ENCODE results near the gene LRRC43. TPM values are rescaled to one million over a fixed set of nuclear protein-coding genes. Genes with fewer than 3 reads are reported as not detected.
"Not testable (repeated sequence)": the region's sequence is repeated elsewhere in the genome, so short reads cannot be mapped to it uniquely, and the experiment has no call there.

LRRC43 gene
- total RNA-seq, 2 experiments from 2014 or later = 0.50 TPM; not detected in 1

- POLR2A ChIA-PET = no interaction called here
- Mint-ChIP-seq H3K27me3 (peaks cover 2% of the 10 kb centered on the region), H3K4me3 (no peak overlapping the region), H3K27ac (peak overlapping the region; percentile 16), H3K4me1 (peaks cover 2% of the 10 kb centered on the region), H3K36me3 (no peaks in the 10 kb centered on the region), H3K9me3 (no peaks in the 10 kb centered on the region)
- ATAC-seq (ENCODE audit: low read depth) (no peak), DNase-seq (no peak)
Measured at GRCh38 chr12:122189626-122190475, 6.9 kb downstream of the LRRC43 start.

GRCh38 chr12:122190842-122191668 lies 8.1 kb downstream of the LRRC43 start:
- H3K27me3 Mint-ChIP-seq = peaks cover 2% of the 10 kb centered on the region

GRCh38 chr12:122192441-122192840 lies 9.5 kb downstream of the LRRC43 start:
- ATAC-seq (ENCODE audit: low read depth) = no peak
- POLR2A ChIA-PET = no interaction called here

More at GRCh38 chr12:122190842-122191668, 8.1 kb downstream of the LRRC43 start:
- H3K4me3 Mint-ChIP-seq = no peak overlapping the region
- H3K9me3 Mint-ChIP-seq = no peaks in the 10 kb centered on the region
- H3K36me3 Mint-ChIP-seq = no peaks in the 10 kb centered on the region
- H3K27ac Mint-ChIP-seq = no peak overlapping the region
- POLR2A ChIA-PET = interaction anchor here (1.0 kb wide), 1 partner anchor 31 kb away, joined by 3 read pairs; no protein-coding TSS in a partner anchor
- peaks cover 2% of the 10 kb centered on the region for H3K4me1 Mint-ChIP-seq
- ATAC-seq (ENCODE audit: low read depth) (peak; percentile 90), DNase-seq (peak; percentile 74)

GRCh38 chr12:122194804-122195203 lies 11.9 kb downstream of the LRRC43 start:
- DNase-seq (no peak), ATAC-seq (ENCODE audit: low read depth) (no peak)
- Mint-ChIP-seq H3K27me3 (peaks cover 20% of the 10 kb centered on the region), H3K9me3 (no peaks in the 10 kb centered on the region), H3K36me3 (no peaks in the 10 kb centered on the region), H3K27ac (no peak overlapping the region), H3K4me1 (peaks cover 6% of the 10 kb centered on the region), H3K4me3 (no peak overlapping the region)
- POLR2A ChIA-PET = no interaction called here

More at GRCh38 chr12:122192441-122192840, 9.5 kb downstream of the LRRC43 start:
- no peak overlapping the region for H3K4me3 Mint-ChIP-seq
- H3K4me1 Mint-ChIP-seq = peaks cover 5% of the 10 kb centered on the region
- no peak overlapping the region for H3K27ac Mint-ChIP-seq
- H3K9me3 Mint-ChIP-seq = no peaks in the 10 kb centered on the region
- peaks cover 9% of the 10 kb centered on the region for H3K27me3 Mint-ChIP-seq
- no peaks in the 10 kb centered on the region for H3K36me3 Mint-ChIP-seq
- no peak for DNase-seq

GRCh38 chr12:122195405-122195804 lies 12.5 kb downstream of the LRRC43 start:
- ATAC-seq (ENCODE audit: low read depth) (no peak), DNase-seq (no peak)
- H3K9me3 Mint-ChIP-seq = no peaks in the 10 kb centered on the region
- peaks cover 6% of the 10 kb centered on the region for H3K4me1 Mint-ChIP-seq
- peaks cover 20% of the 10 kb centered on the region for H3K27me3 Mint-ChIP-seq
- H3K27ac Mint-ChIP-seq = no peak overlapping the region
- H3K4me3 Mint-ChIP-seq = no peak overlapping the region
- no peaks in the 10 kb centered on the region for H3K36me3 Mint-ChIP-seq
- POLR2A ChIA-PET = no interaction called here

DNA sequence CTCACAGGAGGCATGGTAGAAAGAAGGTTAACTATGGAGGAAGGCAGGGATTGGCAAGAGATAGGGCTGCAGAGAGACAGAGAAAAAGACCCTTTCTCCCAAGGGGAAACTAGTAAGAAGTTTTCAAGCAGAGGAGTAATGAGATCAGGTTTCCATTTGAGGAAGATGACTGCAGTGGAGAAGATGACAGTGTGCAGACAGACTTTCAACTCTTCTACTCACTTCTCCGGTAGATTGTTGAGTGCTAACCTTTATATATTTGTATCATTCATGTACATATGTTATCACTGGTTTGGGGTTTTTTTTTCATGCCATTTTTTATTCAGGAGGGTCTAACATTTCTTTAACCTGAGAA lies 14.7 kb downstream of the LRRC43 start:
- Mint-ChIP-seq H3K4me3 (peak overlapping the region; percentile 21), H3K27me3 (peaks cover 30% of the 10 kb centered on the region), H3K27ac (peak overlapping the region; percentile 18), H3K9me3 (no peaks in the 10 kb centered on the region), H3K36me3 (no peaks in the 10 kb centered on the region), H3K4me1 (peaks cover 5% of the 10 kb centered on the region)
- no peak for ATAC-seq (ENCODE audit: low read depth)
- no peak for DNase-seq
- POLR2A ChIA-PET = no interaction called here

DNA sequence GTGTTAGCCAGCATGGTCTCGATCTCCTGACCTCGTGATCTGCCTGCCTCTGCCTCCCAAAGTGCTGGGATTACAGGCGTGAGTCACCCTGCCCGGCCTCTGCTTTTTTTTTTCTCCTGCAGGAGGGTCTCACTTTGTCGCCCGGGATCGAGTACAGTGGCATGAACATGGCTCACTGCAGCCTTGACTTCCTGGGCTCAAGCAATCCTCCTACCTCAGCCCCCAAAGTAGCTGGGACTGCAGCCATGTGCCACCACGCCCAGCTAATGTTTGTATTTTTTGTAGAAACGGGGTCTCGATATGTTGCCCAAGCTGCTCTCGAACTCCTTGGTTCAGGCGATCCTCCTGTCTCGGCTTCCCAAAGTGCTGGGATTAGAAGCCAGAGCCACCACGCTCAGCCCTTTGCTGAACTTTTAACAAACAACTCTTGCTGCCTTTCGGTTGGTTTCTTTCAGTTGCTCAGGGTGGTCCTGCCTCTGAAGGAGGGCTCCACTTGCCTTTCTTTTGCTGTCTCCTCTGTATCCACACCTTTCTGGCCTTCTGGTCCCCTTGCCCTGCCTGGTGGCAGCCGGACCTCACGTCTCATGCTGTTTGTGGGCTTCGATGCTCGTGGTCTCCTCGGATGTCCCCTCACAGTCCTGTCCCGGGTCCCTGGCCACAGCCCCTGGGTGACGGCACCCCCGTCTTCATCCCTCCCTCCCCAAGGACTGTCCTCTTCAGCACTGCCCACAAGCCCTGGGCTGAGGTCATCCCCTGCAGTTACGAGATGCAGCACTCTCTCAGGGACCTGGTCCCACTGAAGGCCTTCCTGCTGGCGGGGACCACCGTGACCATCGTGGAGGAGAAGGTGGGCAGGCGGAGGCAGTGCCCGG lies 16.8 kb downstream of the LRRC43 start:
- DNase-seq = no peak
- Mint-ChIP-seq H3K4me3 (no peak overlapping the region), H3K9me3 (no peaks in the 10 kb centered on the region), H3K36me3 (no peaks in the 10 kb centered on the region), H3K27me3 (peaks cover 38% of the 10 kb centered on the region), H3K4me1 (peaks cover 11% of the 10 kb centered on the region), H3K27ac (no peak overlapping the region)
- POLR2A ChIA-PET = no interaction called here
- no peak for ATAC-seq (ENCODE audit: low read depth)

GRCh38 chr12:122200541-122201175 lies 17.7 kb downstream of the LRRC43 start:
- peaks cover 13% of the 10 kb centered on the region for H3K4me1 Mint-ChIP-seq
- no peak overlapping the region for H3K4me3 Mint-ChIP-seq
- no peaks in the 10 kb centered on the region for H3K9me3 Mint-ChIP-seq
- ATAC-seq (ENCODE audit: low read depth) (no peak), DNase-seq (no peak)
- no peak overlapping the region for H3K27ac Mint-ChIP-seq
- H3K27me3 Mint-ChIP-seq = peaks cover 43% of the 10 kb centered on the region
- H3K36me3 Mint-ChIP-seq = peaks cover 1% of the 10 kb centered on the region
- POLR2A ChIA-PET = interaction anchor here (0.6 kb wide), 1 partner anchor 1405 kb away, joined by 3 read pairs; no protein-coding TSS in a partner anchor

DNA sequence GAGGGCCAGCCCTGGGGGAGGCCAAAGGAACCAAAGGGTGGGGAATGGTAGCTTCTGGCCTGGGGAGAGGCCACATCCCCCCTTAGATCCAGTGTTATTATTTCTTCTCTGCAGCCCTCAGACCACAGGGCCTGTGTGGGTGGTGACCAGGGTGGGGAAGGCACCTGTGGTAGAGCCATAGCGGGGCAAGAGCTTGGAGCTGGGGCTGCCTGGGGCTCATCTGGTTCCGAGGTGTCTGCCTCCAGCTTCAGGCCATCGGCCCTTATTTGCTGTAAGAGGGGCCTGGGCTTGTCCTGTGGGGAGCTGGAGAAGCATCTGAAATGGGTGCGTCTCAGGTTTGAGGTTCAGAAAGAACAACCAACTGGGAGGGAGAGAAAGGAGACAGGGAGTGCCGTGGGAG lies 18.5 kb downstream of the LRRC43 start:
- Mint-ChIP-seq H3K4me1 (peaks cover 13% of the 10 kb centered on the region), H3K36me3 (peaks cover 1% of the 10 kb centered on the region), H3K9me3 (no peaks in the 10 kb centered on the region), H3K27ac (no peak overlapping the region), H3K27me3 (peaks cover 43% of the 10 kb centered on the region), H3K4me3 (no peak overlapping the region)
- ATAC-seq (ENCODE audit: low read depth) (no peak), DNase-seq (no peak)
- POLR2A ChIA-PET = interaction anchor here (0.6 to 0.8 kb wide), 2 partner anchors 59 to 1405 kb away, joined by 3 to 4 read pairs; no protein-coding TSS in a partner anchor

DNA sequence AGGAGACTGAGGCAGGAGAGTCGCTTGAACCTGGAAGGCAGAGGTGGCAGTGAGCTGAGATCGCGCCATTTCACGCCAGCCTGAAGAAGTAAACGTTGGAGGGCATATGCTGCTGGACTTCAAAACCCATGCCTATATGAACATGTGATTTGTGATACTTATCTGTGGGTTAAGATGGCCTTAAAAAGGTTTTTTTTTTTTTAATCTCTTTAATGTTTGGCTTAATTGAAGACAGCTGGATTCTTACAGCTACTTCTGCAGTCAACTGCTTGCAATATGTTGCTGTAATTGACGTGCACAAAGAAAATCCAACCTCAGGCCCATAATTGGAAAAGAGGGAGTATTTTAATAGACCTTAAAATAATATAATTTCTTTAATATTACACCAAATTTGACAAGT lies 19.1 kb downstream of the LRRC43 start:
- peaks cover 1% of the 10 kb centered on the region for H3K36me3 Mint-ChIP-seq
- peaks cover 41% of the 10 kb centered on the region for H3K27me3 Mint-ChIP-seq
- no peak overlapping the region for H3K27ac Mint-ChIP-seq
- DNase-seq = no peak
- no peak overlapping the region for H3K4me3 Mint-ChIP-seq
- H3K4me1 Mint-ChIP-seq = peaks cover 11% of the 10 kb centered on the region
- POLR2A ChIA-PET = interaction anchor here (0.8 kb wide), 1 partner anchor 58 kb away, joined by 4 read pairs; no protein-coding TSS in a partner anchor
- no peak for ATAC-seq (ENCODE audit: low read depth)
- no peaks in the 10 kb centered on the region for H3K9me3 Mint-ChIP-seq

DNA sequence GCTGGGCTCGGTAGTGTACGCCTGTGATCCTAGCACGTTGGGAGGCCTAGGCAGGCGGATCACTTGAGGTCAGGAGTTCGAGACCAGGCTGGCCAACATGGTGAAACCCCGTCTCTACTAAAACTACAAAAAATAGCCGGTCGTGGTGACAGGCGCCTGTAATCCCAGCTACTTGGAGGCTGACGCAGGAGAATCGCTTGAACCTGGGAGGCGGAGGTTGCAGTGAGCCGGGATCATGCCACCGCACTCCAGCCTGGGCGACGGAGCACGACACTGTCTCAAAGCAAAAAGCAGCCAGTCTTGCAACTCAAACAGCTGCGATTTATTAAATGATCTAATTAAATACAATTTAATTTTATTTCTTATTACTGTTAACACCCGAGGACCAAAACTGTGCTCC lies 19.9 kb downstream of the LRRC43 start:
- H3K9me3 Mint-ChIP-seq; DNase-seq; ATAC-seq (ENCODE audit: low read depth); H3K36me3 Mint-ChIP-seq; H3K27ac Mint-ChIP-seq; POLR2A ChIA-PET; H3K4me1 Mint-ChIP-seq: not testable (repeated sequence)
- Mint-ChIP-seq H3K4me3 (peak overlapping the region; percentile 82), H3K27me3 (peaks cover 33% of the 10 kb centered on the region)

GRCh38 chr12:122203301-122204166 lies 20.6 kb downstream of the LRRC43 start, which contains the start of gene B3GNT4:
B3GNT4 (plus strand) TSS chr12:122203709; CDS start chr12:122204619, 910 bp downstream.
- H3K27me3 Mint-ChIP-seq = peaks cover 29% of the 10 kb centered on the region
- H3K27ac Mint-ChIP-seq = no peak within 1 kb of the TSS
- H3K4me1 Mint-ChIP-seq = peaks cover 8% of the 10 kb centered on the region
- ATAC-seq (ENCODE audit: low read depth) (peak; percentile 74), DNase-seq (peak; percentile 80)
- peak within 1 kb of the TSS; percentile 82 for H3K4me3 Mint-ChIP-seq
- H3K9me3 Mint-ChIP-seq = no peaks in the 10 kb centered on the region
- peaks cover 8% of the 10 kb centered on the region for H3K36me3 Mint-ChIP-seq
- POLR2A ChIA-PET = interaction anchor here (0.6 kb wide), 2 partner anchors 23 to 63 kb away, joined by 4 read pairs; partner anchors contain the start of gene DIABLO

Data from activated naive CD8-positive, alpha-beta T cell treated with anti-CD3 and anti-CD28 coated beads, Interleukin-2, amount 10 ng/mL, durations not matched to agents 7 days and 5 days (primary cell).